ENCODE data around the gene SCP2. TPM values are rescaled to one million over a fixed set of nuclear protein-coding genes. Genes with fewer than 3 reads are reported as not detected.

SCP2 gene
- total RNA-seq, 1 experiment from 2014 or later: 56.4 TPM

DNA sequence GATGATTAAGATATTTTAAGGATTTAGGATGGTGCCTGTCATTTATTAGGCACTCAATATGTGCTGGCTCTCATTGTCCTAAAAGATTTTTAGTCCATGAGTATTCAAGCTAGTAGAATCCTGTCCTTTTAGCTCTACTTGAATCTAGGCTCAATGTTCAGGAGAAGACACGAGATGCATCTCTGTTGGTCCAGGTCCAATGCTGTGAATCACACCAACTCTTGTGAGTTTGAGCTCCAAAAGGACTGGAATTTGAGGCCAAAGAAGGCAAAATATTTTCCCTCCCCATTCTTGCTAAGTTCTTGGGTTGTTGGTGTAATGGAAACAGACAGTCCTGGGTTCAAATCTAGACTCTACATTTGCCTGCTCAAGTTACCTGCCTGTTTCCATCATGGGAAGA is 133.5 kb downstream of the SCP2 start:
- CTCF ChIA-PET: interaction anchor here (1.2 to 1.7 kb wide), 2 partner anchors 27 to 139 kb away, joined by 3 to 4 read pairs; partner anchors contain the start of gene ECHDC2
- TF ChIP-seq JAZF1 (CRISPR knock-in tag; IDR thresholded peaks at IDR 0.05) (no peak), NFE2L1 (CRISPR knock-in tag; IDR thresholded peaks at IDR 0.05) (no peak), NR3C1 (CRISPR knock-in tag; conservative IDR thresholded peaks at IDR 0.05; ENCODE audit: low read depth) (no peak), SMAD4 (CRISPR knock-in tag; IDR thresholded peaks at IDR 0.05) (no peak), CREB1 (CRISPR knock-in tag; IDR thresholded peaks at IDR 0.05) (no peak), ZNF416 (CRISPR knock-in tag; IDR thresholded peaks at IDR 0.05) (no peak)
- TF ChIP-seq, protein P1, sequence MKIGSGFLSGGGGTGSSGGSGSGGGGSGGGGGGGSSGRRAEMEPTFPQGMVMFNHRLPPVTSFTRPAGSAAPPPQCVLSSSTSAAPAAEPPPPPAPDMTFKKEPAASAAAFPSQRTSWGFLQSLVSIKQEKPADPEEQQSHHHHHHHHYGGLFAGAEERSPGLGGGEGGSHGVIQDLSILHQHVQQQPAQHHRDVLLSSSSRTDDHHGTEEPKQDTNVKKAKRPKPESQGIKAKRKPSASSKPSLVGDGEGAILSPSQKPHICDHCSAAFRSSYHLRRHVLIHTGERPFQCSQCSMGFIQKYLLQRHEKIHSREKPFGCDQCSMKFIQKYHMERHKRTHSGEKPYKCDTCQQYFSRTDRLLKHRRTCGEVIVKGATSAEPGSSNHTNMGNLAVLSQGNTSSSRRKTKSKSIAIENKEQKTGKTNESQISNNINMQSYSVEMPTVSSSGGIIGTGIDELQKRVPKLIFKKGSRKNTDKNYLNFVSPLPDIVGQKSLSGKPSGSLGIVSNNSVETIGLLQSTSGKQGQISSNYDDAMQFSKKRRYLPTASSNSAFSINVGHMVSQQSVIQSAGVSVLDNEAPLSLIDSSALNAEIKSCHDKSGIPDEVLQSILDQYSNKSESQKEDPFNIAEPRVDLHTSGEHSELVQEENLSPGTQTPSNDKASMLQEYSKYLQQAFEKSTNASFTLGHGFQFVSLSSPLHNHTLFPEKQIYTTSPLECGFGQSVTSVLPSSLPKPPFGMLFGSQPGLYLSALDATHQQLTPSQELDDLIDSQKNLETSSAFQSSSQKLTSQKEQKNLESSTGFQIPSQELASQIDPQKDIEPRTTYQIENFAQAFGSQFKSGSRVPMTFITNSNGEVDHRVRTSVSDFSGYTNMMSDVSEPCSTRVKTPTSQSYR (CRISPR knock-in tag; IDR thresholded peaks at IDR 0.05): no peak
- TF ChIP-seq, protein P2, sequence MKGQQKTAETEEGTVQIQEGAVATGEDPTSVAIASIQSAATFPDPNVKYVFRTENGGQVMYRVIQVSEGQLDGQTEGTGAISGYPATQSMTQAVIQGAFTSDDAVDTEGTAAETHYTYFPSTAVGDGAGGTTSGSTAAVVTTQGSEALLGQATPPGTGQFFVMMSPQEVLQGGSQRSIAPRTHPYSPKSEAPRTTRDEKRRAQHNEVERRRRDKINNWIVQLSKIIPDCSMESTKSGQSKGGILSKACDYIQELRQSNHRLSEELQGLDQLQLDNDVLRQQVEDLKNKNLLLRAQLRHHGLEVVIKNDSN (CRISPR knock-in tag; IDR thresholded peaks at IDR 0.05): no peak
- TF ChIP-seq, protein P3, sequence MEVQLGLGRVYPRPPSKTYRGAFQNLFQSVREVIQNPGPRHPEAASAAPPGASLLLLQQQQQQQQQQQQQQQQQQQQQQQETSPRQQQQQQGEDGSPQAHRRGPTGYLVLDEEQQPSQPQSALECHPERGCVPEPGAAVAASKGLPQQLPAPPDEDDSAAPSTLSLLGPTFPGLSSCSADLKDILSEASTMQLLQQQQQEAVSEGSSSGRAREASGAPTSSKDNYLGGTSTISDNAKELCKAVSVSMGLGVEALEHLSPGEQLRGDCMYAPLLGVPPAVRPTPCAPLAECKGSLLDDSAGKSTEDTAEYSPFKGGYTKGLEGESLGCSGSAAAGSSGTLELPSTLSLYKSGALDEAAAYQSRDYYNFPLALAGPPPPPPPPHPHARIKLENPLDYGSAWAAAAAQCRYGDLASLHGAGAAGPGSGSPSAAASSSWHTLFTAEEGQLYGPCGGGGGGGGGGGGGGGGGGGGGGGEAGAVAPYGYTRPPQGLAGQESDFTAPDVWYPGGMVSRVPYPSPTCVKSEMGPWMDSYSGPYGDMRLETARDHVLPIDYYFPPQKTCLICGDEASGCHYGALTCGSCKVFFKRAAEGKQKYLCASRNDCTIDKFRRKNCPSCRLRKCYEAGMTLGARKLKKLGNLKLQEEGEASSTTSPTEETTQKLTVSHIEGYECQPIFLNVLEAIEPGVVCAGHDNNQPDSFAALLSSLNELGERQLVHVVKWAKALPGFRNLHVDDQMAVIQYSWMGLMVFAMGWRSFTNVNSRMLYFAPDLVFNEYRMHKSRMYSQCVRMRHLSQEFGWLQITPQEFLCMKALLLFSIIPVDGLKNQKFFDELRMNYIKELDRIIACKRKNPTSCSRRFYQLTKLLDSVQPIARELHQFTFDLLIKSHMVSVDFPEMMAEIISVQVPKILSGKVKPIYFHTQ (CRISPR knock-in tag; IDR thresholded peaks at IDR 0.05): no peak
- TF ChIP-seq, protein P4, sequence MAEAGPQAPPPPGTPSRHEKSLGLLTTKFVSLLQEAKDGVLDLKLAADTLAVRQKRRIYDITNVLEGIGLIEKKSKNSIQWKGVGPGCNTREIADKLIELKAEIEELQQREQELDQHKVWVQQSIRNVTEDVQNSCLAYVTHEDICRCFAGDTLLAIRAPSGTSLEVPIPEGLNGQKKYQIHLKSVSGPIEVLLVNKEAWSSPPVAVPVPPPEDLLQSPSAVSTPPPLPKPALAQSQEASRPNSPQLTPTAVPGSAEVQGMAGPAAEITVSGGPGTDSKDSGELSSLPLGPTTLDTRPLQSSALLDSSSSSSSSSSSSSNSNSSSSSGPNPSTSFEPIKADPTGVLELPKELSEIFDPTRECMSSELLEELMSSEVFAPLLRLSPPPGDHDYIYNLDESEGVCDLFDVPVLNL (CRISPR knock-in tag; IDR thresholded peaks at IDR 0.05; ENCODE audit: borderline replicate concordance, low read depth): no peak
- TF ChIP-seq, protein P5, sequence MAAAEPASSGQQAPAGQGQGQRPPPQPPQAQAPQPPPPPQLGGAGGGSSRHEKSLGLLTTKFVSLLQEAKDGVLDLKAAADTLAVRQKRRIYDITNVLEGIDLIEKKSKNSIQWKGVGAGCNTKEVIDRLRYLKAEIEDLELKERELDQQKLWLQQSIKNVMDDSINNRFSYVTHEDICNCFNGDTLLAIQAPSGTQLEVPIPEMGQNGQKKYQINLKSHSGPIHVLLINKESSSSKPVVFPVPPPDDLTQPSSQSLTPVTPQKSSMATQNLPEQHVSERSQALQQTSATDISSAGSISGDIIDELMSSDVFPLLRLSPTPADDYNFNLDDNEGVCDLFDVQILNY (CRISPR knock-in tag; IDR thresholded peaks at IDR 0.05): no peak
- TF ChIP-seq, protein P6, sequence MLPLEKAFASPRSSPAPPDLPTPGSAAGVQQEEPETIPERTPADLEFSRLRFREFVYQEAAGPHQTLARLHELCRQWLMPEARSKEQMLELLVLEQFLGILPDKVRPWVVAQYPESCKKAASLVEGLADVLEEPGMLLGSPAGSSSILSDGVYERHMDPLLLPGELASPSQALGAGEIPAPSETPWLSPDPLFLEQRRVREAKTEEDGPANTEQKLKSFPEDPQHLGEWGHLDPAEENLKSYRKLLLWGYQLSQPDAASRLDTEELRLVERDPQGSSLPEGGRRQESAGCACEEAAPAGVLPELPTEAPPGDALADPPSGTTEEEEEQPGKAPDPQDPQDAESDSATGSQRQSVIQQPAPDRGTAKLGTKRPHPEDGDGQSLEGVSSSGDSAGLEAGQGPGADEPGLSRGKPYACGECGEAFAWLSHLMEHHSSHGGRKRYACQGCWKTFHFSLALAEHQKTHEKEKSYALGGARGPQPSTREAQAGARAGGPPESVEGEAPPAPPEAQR (CRISPR knock-in tag; IDR thresholded peaks at IDR 0.05): no peak
- POLR2A ChIA-PET: no interaction called here
- H3K9me3 Mint-ChIP-seq: no peaks in the 10 kb centered on the region
- H3K27ac Mint-ChIP-seq: no peak overlapping the region
- peaks cover 81% of the 10 kb centered on the region for H3K27me3 Mint-ChIP-seq (ENCODE audit: low read depth)
- ATAC-seq: no peak
- DNase-seq (ENCODE audit: low spot score): no peak
- no peak overlapping the region for H3K4me3 Mint-ChIP-seq
- H3K4me1 Mint-ChIP-seq: 0 out of 2 replicates have a peak, but pooled peaks cover 5% of the 10 kb centered on the region
- H3K36me3 Mint-ChIP-seq: no peaks in the 10 kb centered on the region

DNA sequence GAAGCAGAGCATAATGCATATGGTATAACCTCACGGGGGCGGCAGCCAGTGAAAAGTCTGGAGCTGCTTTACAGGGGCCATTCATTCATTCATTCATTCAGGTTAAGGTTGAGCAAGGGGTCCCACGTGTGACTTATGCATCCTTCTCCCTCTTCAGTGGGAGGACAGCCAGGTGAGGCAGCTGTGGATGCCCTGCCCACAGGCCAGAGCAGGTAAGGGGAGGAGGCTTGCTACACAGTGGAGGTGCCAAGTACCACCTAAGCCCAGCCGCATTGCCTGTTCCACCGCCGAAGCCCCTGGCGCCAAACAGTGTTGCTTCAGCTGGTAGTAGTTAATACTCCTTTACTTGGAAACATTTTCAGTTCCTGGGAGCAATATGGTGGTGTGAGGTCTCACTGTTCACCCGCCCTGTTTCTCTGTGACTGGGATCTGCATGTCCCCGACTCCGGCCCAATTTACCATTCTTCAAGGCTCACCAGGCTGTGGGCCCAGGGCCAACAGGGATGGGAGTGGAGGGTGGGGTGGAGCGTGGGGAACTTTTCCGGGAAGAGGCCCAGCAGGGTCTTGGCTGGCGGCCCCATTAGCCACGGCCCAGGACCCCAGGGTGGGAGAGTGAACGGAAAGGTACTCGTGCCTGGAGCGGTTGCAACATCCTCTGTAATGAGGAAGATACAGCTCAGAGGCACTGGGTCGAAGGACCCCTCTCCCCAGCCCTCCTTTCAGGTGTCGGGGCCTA is 134.2 kb downstream of the SCP2 start:
- no peaks in the 10 kb centered on the region for H3K36me3 Mint-ChIP-seq
- ChIA-PET CTCF (interaction anchor here (0.6 to 1.2 kb wide), 5 partner anchors 9 to 156 kb away, joined by 3 to 5 read pairs (median 3); partner anchors contain the start of gene ECHDC2), POLR2A (no interaction called here)
- peaks cover 84% of the 10 kb centered on the region for H3K27me3 Mint-ChIP-seq (ENCODE audit: low read depth)
- no peaks in the 10 kb centered on the region for H3K9me3 Mint-ChIP-seq
- ATAC-seq (peak; percentile 11; the same call in 1 of the 2 replicates), DNase-seq (ENCODE audit: low spot score) (no peak)
- H3K4me3 Mint-ChIP-seq: peak overlapping the region; percentile 72
- TF ChIP-seq NFE2L1 (CRISPR knock-in tag; IDR thresholded peaks at IDR 0.05) (no peak), ZNF423 (CRISPR knock-in tag; IDR thresholded peaks at IDR 0.05) (no peak)
- TF ChIP-seq, protein P7, sequence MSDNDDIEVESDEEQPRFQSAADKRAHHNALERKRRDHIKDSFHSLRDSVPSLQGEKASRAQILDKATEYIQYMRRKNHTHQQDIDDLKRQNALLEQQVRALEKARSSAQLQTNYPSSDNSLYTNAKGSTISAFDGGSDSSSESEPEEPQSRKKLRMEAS (CRISPR knock-in tag; IDR thresholded peaks at IDR 0.05): 0 out of 2 replicates have a peak, but pooled peaks have one; percentile 19
- H3K27ac Mint-ChIP-seq: no peak overlapping the region
- H3K4me1 Mint-ChIP-seq: 0 out of 2 replicates have a peak, but pooled peaks cover 5% of the 10 kb centered on the region
